Measurements from ENCODE around the gene METAP2.
"Not testable (repeated sequence)": the region's sequence is repeated elsewhere in the genome, so short reads cannot be mapped to it uniquely, and the experiment has no call there.

The METAP2 gene

GRCh38 chr12:95482564-95482963 is 8.6 kb downstream of the METAP2 start:
- peaks cover 80% of the 10 kb centered on the region for H3K36me3 ChIP-seq (ENCODE audit: control insufficient read depth, insufficient read depth, low read length)
- H3K4me3 ChIP-seq (ENCODE audit: low read depth, low read length); H3K27ac ChIP-seq (ENCODE audit: low read depth, low read length): not testable (repeated sequence)

GRCh38 chr12:95484524-95484923 is 10.6 kb downstream of the METAP2 start:
- Histone ChIP-seq H3K9me3 (ENCODE audit: control insufficient read depth, insufficient read depth, low read depth, low read length) (no peaks in the 10 kb centered on the region), H3K4me1 (ENCODE audit: control insufficient read depth, insufficient read depth, low read length) (no peaks in the 10 kb centered on the region), H3K27me3 (ENCODE audit: control insufficient read depth, insufficient read depth, low read length) (no peaks in the 10 kb centered on the region), H3K9ac (ENCODE audit: low read length) (no peak overlapping the region), H3K4me3 (ENCODE audit: low read depth, low read length) (no peak overlapping the region), H3K27ac (ENCODE audit: low read depth, low read length) (no peak overlapping the region), H3K36me3 (ENCODE audit: control insufficient read depth, insufficient read depth, low read length) (peaks cover 77% of the 10 kb centered on the region)

More at GRCh38 chr12:95482564-95482963, 8.6 kb downstream of the METAP2 start:
- H3K4me1 ChIP-seq (ENCODE audit: control insufficient read depth, insufficient read depth, low read length); H3K9ac ChIP-seq (ENCODE audit: low read length); H3K9me3 ChIP-seq (ENCODE audit: control insufficient read depth, insufficient read depth, low read depth, low read length); H3K27me3 ChIP-seq (ENCODE audit: control insufficient read depth, insufficient read depth, low read length): not testable (repeated sequence)

GRCh38 chr12:95487024-95487423 is 13.1 kb downstream of the METAP2 start:
- Histone ChIP-seq H3K9me3 (ENCODE audit: control insufficient read depth, insufficient read depth, low read depth, low read length) (no peaks in the 10 kb centered on the region), H3K36me3 (ENCODE audit: control insufficient read depth, insufficient read depth, low read length) (peaks cover 81% of the 10 kb centered on the region), H3K27me3 (ENCODE audit: control insufficient read depth, insufficient read depth, low read length) (no peaks in the 10 kb centered on the region), H3K27ac (ENCODE audit: low read depth, low read length) (no peak overlapping the region), H3K4me3 (ENCODE audit: low read depth, low read length) (no peak overlapping the region), H3K9ac (ENCODE audit: low read length) (no peak overlapping the region), H3K4me1 (ENCODE audit: control insufficient read depth, insufficient read depth, low read length) (no peaks in the 10 kb centered on the region)

- peaks cover 90% of the 10 kb centered on the region for H3K36me3 ChIP-seq (ENCODE audit: control insufficient read depth, insufficient read depth, low read length)
Measured at GRCh38 chr12:95492462-95492861, 18.5 kb downstream of the METAP2 start.

GRCh38 chr12:95494888-95495287 is 20.9 kb downstream of the METAP2 start:
- Histone ChIP-seq H3K4me1 (ENCODE audit: control insufficient read depth, insufficient read depth, low read length) (no peaks in the 10 kb centered on the region), H3K27me3 (ENCODE audit: control insufficient read depth, insufficient read depth, low read length) (no peaks in the 10 kb centered on the region), H3K27ac (ENCODE audit: low read depth, low read length) (no peak overlapping the region), H3K4me3 (ENCODE audit: low read depth, low read length) (no peak overlapping the region), H3K9ac (ENCODE audit: low read length) (no peak overlapping the region), H3K36me3 (ENCODE audit: control insufficient read depth, insufficient read depth, low read length) (peaks cover 91% of the 10 kb centered on the region), H3K9me3 (ENCODE audit: control insufficient read depth, insufficient read depth, low read depth, low read length) (no peaks in the 10 kb centered on the region; the same call in 1 of the 2 replicates)

More at GRCh38 chr12:95492462-95492861, 18.5 kb downstream of the METAP2 start:
- Histone ChIP-seq H3K27me3 (ENCODE audit: control insufficient read depth, insufficient read depth, low read length) (no peaks in the 10 kb centered on the region), H3K9ac (ENCODE audit: low read length) (no peak overlapping the region), H3K27ac (ENCODE audit: low read depth, low read length) (no peak overlapping the region), H3K4me3 (ENCODE audit: low read depth, low read length) (no peak overlapping the region), H3K4me1 (ENCODE audit: control insufficient read depth, insufficient read depth, low read length) (no peaks in the 10 kb centered on the region), H3K9me3 (ENCODE audit: control insufficient read depth, insufficient read depth, low read depth, low read length) (no peaks in the 10 kb centered on the region)

GRCh38 chr12:95495433-95495832 is 21.5 kb downstream of the METAP2 start:
- H3K9ac ChIP-seq (ENCODE audit: low read length): no peak overlapping the region
- H3K9me3 ChIP-seq (ENCODE audit: control insufficient read depth, insufficient read depth, low read depth, low read length): no peaks in the 10 kb centered on the region; the same call in 1 of the 2 replicates
- no peaks in the 10 kb centered on the region for H3K4me1 ChIP-seq (ENCODE audit: control insufficient read depth, insufficient read depth, low read length)
- peaks cover 92% of the 10 kb centered on the region for H3K36me3 ChIP-seq (ENCODE audit: control insufficient read depth, insufficient read depth, low read length)
- no peak overlapping the region for H3K4me3 ChIP-seq (ENCODE audit: low read depth, low read length)
- H3K27ac ChIP-seq (ENCODE audit: low read depth, low read length): no peak overlapping the region
- no peaks in the 10 kb centered on the region for H3K27me3 ChIP-seq (ENCODE audit: control insufficient read depth, insufficient read depth, low read length)

GRCh38 chr12:95497031-95497430 is 23.1 kb downstream of the METAP2 start:
- H3K36me3 ChIP-seq (ENCODE audit: control insufficient read depth, insufficient read depth, low read length): peaks cover 84% of the 10 kb centered on the region
- H3K9ac ChIP-seq (ENCODE audit: low read length): no peak overlapping the region
- H3K4me3 ChIP-seq (ENCODE audit: low read depth, low read length): no peak overlapping the region
- no peaks in the 10 kb centered on the region; the same call in 1 of the 2 replicates for H3K9me3 ChIP-seq (ENCODE audit: control insufficient read depth, insufficient read depth, low read depth, low read length)
- H3K27ac ChIP-seq (ENCODE audit: low read depth, low read length): no peak overlapping the region
- no peaks in the 10 kb centered on the region for H3K4me1 ChIP-seq (ENCODE audit: control insufficient read depth, insufficient read depth, low read length)
- no peaks in the 10 kb centered on the region for H3K27me3 ChIP-seq (ENCODE audit: control insufficient read depth, insufficient read depth, low read length)

GRCh38 chr12:95498968-95499367 is 25.0 kb downstream of the METAP2 start:
- Histone ChIP-seq H3K4me3 (ENCODE audit: low read depth, low read length) (no peak overlapping the region), H3K9me3 (ENCODE audit: control insufficient read depth, insufficient read depth, low read depth, low read length) (no peaks in the 10 kb centered on the region; the same call in 1 of the 2 replicates), H3K9ac (ENCODE audit: low read length) (no peak overlapping the region)

GRCh38 chr12:95499772-95500171 is 25.8 kb downstream of the METAP2 start:
- peaks cover 3% of the 10 kb centered on the region; the same call in 1 of the 2 replicates for H3K4me1 ChIP-seq (ENCODE audit: control insufficient read depth, insufficient read depth, low read length)
- H3K27me3 ChIP-seq (ENCODE audit: control insufficient read depth, insufficient read depth, low read length): no peaks in the 10 kb centered on the region
- no peaks in the 10 kb centered on the region; the same call in 1 of the 2 replicates for H3K9me3 ChIP-seq (ENCODE audit: control insufficient read depth, insufficient read depth, low read depth, low read length)
- H3K9ac ChIP-seq (ENCODE audit: low read length): no peak overlapping the region
- no peak overlapping the region for H3K4me3 ChIP-seq (ENCODE audit: low read depth, low read length)
- peaks cover 86% of the 10 kb centered on the region for H3K36me3 ChIP-seq (ENCODE audit: control insufficient read depth, insufficient read depth, low read length)
- H3K27ac ChIP-seq (ENCODE audit: low read depth, low read length): no peak overlapping the region

More at GRCh38 chr12:95498968-95499367, 25.0 kb downstream of the METAP2 start:
- Histone ChIP-seq H3K36me3 (ENCODE audit: control insufficient read depth, insufficient read depth, low read length) (peaks cover 86% of the 10 kb centered on the region), H3K27me3 (ENCODE audit: control insufficient read depth, insufficient read depth, low read length) (no peaks in the 10 kb centered on the region), H3K4me1 (ENCODE audit: control insufficient read depth, insufficient read depth, low read length) (no peaks in the 10 kb centered on the region), H3K27ac (ENCODE audit: low read depth, low read length) (no peak overlapping the region)

GRCh38 chr12:95504140-95504539 is 30.2 kb downstream of the METAP2 start:
- H3K9ac ChIP-seq (ENCODE audit: low read length): no peak overlapping the region
- peaks cover 3% of the 10 kb centered on the region; the same call in 1 of the 2 replicates for H3K4me1 ChIP-seq (ENCODE audit: control insufficient read depth, insufficient read depth, low read length)
- H3K9me3 ChIP-seq (ENCODE audit: control insufficient read depth, insufficient read depth, low read depth, low read length): no peaks in the 10 kb centered on the region; the same call in 1 of the 2 replicates
- H3K4me3 ChIP-seq (ENCODE audit: low read depth, low read length): no peak overlapping the region
- H3K27me3 ChIP-seq (ENCODE audit: control insufficient read depth, insufficient read depth, low read length): no peaks in the 10 kb centered on the region
- H3K27ac ChIP-seq (ENCODE audit: low read depth, low read length): no peak overlapping the region
- peaks cover 81% of the 10 kb centered on the region for H3K36me3 ChIP-seq (ENCODE audit: control insufficient read depth, insufficient read depth, low read length)

GRCh38 chr12:95505039-95505438 is 31.1 kb downstream of the METAP2 start:
- peaks cover 3% of the 10 kb centered on the region; the same call in 1 of the 2 replicates for H3K4me1 ChIP-seq (ENCODE audit: control insufficient read depth, insufficient read depth, low read length)
- H3K27me3 ChIP-seq (ENCODE audit: control insufficient read depth, insufficient read depth, low read length): no peaks in the 10 kb centered on the region
- H3K9ac ChIP-seq (ENCODE audit: low read length): no peak overlapping the region
- no peaks in the 10 kb centered on the region for H3K9me3 ChIP-seq (ENCODE audit: control insufficient read depth, insufficient read depth, low read depth, low read length)
- peaks cover 78% of the 10 kb centered on the region for H3K36me3 ChIP-seq (ENCODE audit: control insufficient read depth, insufficient read depth, low read length)
- no peak overlapping the region for H3K4me3 ChIP-seq (ENCODE audit: low read depth, low read length)
- no peak overlapping the region for H3K27ac ChIP-seq (ENCODE audit: low read depth, low read length)
